T-helper 2 cell (primary cell): ENCODE measurements around the gene SMIM8.

Experiments
- DNase-seq, 5 experiments: peaks; one replicate each; pipeline versions ENCODE4 v3.0.0 to v3.0.0-alpha.2; 2012 to 2022

Gene SMIM8

GRCh38 chr6:87336367-87336766, 14.0 kb downstream of the SMIM8 start:
- DNase-seq: no peak

- no peak for DNase-seq
These were observed 17.8 kb downstream of the SMIM8 start for GRCh38 chr6:87340230-87340629.

GRCh38 chr6:87341158-87341557, 18.8 kb downstream of the SMIM8 start:
- no peak for DNase-seq

GRCh38 chr6:87341899-87342298, 19.5 kb downstream of the SMIM8 start:
- no peak for DNase-seq

- no peak for DNase-seq
These were observed 20.4 kb downstream of the SMIM8 start for GRCh38 chr6:87342829-87343228.

GRCh38 chr6:87344731-87345130, 22.3 kb downstream of the SMIM8 start, which contains the start of gene C6orf163:
C6orf163 (plus strand) TSS chr6:87344813; CDS start chr6:87345100, 287 bp downstream.
- no peak for DNase-seq

GRCh38 chr6:87346700-87347099, 24.3 kb downstream of the SMIM8 start:
- no peak for DNase-seq

- no peak for DNase-seq
These were observed 27.5 kb downstream of the SMIM8 start for GRCh38 chr6:87349896-87350295.

- no peak for DNase-seq
These were observed 28.1 kb downstream of the SMIM8 start for GRCh38 chr6:87350516-87350915.

- no peak for DNase-seq
These were observed 29.2 kb downstream of the SMIM8 start for GRCh38 chr6:87351583-87351982.

- no peak for DNase-seq
These were observed 33.8 kb downstream of the SMIM8 start for GRCh38 chr6:87356181-87356580.

- no peak for DNase-seq
These were observed 35.2 kb downstream of the SMIM8 start for GRCh38 chr6:87357479-87358196.

GRCh38 chr6:87364602-87365252, 42.3 kb downstream of the SMIM8 start:
- DNase-seq: no peak

GRCh38 chr6:87366072-87366827, 43.9 kb downstream of the SMIM8 start:
- DNase-seq: no peak

- DNase-seq: no peak
These were observed 44.5 kb downstream of the SMIM8 start for GRCh38 chr6:87366899-87367298.

- no peak for DNase-seq
These were observed 51.0 kb downstream of the SMIM8 start for GRCh38 chr6:87373377-87373776.

- no peak for DNase-seq
These were observed 52.9 kb downstream of the SMIM8 start for GRCh38 chr6:87375315-87375714.

- DNase-seq: no peak
These were observed 54.3 kb downstream of the SMIM8 start for GRCh38 chr6:87376643-87377042.

GRCh38 chr6:87378947-87379346, 56.6 kb downstream of the SMIM8 start:
- no peak for DNase-seq

- no peak for DNase-seq
These were observed 60.5 kb downstream of the SMIM8 start for GRCh38 chr6:87382861-87383260.

GRCh38 chr6:87384038-87384437, 61.6 kb downstream of the SMIM8 start:
- DNase-seq: no peak

- no peak for DNase-seq
These were observed 62.1 kb downstream of the SMIM8 start for GRCh38 chr6:87384449-87384848.

- DNase-seq: peak in 1 of 5 experiments; percentile 9
These were observed 68.9 kb downstream of the SMIM8 start for GRCh38 chr6:87391334-87391733.
